HuH-7.5 (cell line): ENCODE results near the gene ICOS.
"Not testable (repeated sequence)": the region's sequence is repeated elsewhere in the genome, so short reads cannot be mapped to it uniquely, and the experiment has no call there.

ENCODE experiments used
- DNase-seq: peaks from one replicate; pipeline ENCODE4 v3.0.0; 2011; ENCODE audit warnings: low spot score

The ICOS gene

GRCh38 chr2:203918264-203918663 is 18.3 kb upstream of the ICOS start:
- no peak for DNase-seq

- DNase-seq: no peak
Observed at GRCh38 chr2:203918839-203919238, 17.7 kb upstream of the ICOS start.

GRCh38 chr2:203925512-203926158 is 10.9 kb upstream of the ICOS start:
- no peak for DNase-seq

GRCh38 chr2:203928849-203929248 is 7.7 kb upstream of the ICOS start:
- no peak for DNase-seq

GRCh38 chr2:203931262-203931661 is 5.3 kb upstream of the ICOS start:
- not testable (repeated sequence) for DNase-seq

GRCh38 chr2:203934041-203934492 is 2.5 kb upstream of the ICOS start:
- no peak for DNase-seq

GRCh38 chr2:203934711-203935438 is 1.7 kb upstream of the ICOS start:
- no peak for DNase-seq

- DNase-seq: no peak
Observed at GRCh38 chr2:203935568-203935967, 995 bp upstream of the ICOS start.

GRCh38 chr2:203936949-203937348 is 386 bp downstream of the ICOS start:
- DNase-seq: no peak

- DNase-seq: no peak
Observed at GRCh38 chr2:203937788-203938187, 1.2 kb downstream of the ICOS start.

- DNase-seq: no peak
Observed at GRCh38 chr2:203940039-203940438, 3.5 kb downstream of the ICOS start.

GRCh38 chr2:203943493-203944382 is 7.2 kb downstream of the ICOS start:
- not testable (repeated sequence) for DNase-seq

- DNase-seq: no peak
Observed at GRCh38 chr2:203948733-203949132, 12.2 kb downstream of the ICOS start.

GRCh38 chr2:203949228-203949627 is 12.7 kb downstream of the ICOS start:
- DNase-seq: no peak

GRCh38 chr2:203951366-203951902 is 14.9 kb downstream of the ICOS start:
- DNase-seq: no peak

GRCh38 chr2:203959265-203959664 is 22.7 kb downstream of the ICOS start:
- DNase-seq: no peak

- no peak for DNase-seq
Observed at GRCh38 chr2:203959672-203960071, 23.1 kb downstream of the ICOS start.

GRCh38 chr2:203960811-203961210 is 24.2 kb downstream of the ICOS start:
- no peak for DNase-seq

- not testable (repeated sequence) for DNase-seq
Observed at GRCh38 chr2:203965190-203965589, 28.6 kb downstream of the ICOS start.

- no peak for DNase-seq
Observed at GRCh38 chr2:203971251-203971650, 34.7 kb downstream of the ICOS start.

GRCh38 chr2:203972066-203972465 is 35.5 kb downstream of the ICOS start:
- no peak for DNase-seq

- no peak for DNase-seq
Observed at GRCh38 chr2:203973000-203973399, 36.4 kb downstream of the ICOS start.
